ENCODE data around the gene LHFPL3.

Gene LHFPL3

DNA sequence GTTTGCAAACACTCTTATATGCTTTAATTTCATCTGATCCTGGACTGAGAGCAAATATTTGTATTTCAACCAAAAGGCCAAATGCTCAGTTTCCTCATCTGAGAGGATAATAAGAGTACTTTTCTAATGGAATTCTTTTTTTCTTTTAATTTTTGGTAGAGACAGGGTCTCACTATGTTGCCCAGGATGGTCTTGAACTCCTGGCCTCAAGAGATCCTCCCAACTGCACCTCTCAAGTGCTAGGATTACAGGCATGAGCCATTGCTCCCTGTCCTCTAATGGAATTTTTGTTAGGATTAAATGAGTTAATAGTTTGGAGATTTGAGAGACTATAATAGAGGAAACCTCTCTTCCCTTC is 617.2 kb downstream of the LHFPL3 start:
- no peak for DNase-seq

DNA sequence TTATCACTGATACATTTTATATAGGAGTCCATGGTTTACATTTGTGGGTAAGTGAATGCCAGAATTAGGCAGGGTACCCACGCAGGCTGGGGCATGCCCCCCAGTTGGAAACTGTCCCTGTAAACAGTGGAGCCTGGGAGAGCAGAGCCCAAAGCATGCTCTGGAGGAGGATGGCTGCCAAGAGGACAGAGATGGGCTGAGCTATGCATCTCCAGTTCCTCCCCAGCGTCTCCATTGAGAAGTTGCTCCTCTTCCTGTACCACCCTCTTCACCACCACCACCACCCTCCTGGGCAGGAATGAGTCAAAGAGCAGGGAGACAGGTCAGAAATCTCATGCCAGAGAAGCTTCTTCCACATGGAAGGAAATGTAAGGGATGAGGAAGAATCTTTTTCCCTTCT is 617.9 kb downstream of the LHFPL3 start:
- DNase-seq, result no peak

DNA sequence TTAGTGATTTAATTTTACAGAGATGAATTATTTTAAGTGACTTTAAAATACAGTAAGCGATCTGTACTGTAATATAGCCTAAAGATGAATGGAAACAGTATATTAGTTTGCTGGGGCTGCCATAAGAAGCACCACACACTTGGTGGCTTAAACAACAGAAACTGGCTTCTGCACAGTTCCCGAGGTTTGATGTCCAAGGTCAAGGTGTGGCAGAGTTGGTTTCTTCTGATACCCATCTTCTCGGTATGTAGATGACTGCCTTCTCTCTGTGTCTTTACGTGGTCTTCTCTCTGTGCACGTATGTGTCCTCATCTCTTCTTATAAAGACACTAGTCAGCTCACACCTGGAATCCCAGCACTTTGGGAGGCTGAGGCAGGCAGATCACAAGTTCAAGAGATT is 621.6 kb downstream of the LHFPL3 start:
- DNase-seq, result no peak

DNA sequence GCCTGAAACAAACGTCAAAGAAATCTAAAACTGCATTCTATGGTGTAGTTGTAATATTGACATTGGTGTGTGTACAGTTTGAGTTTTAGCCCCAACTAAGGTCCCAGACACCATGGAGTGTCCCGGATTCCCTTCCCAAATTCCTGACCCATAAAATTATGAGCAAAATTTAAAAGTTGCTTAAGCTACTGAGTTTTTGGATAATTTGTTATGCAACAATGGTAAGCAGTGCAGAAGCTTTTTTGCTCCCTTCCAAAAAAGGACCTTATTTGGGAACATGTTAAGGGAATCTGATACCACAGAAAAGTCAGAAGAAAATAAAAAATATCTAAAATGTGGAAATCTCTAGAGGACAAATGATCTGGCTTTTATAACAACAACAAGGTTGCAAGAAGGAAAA is 622.4 kb downstream of the LHFPL3 start:
- no peak for DNase-seq

DNA sequence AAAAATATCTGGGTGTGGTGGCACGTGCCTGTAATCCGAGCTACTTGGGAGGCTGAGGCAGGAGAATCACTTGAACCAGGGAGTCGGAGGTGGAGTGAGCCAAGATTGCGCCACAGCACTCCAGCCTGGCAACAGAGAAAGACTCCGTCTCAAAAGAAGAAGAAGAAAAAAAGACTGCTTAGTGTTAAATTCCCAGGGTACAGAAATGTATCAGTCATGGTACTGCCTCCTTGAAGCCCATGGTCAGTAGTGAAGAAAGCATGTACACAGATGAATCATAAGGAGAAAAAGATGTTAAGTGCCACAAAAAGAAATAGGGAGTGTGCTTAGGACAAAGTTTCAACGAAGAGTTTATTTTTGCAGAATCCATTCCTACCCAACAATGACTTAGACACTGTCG is 623.1 kb downstream of the LHFPL3 start:
- no peak for DNase-seq

DNA sequence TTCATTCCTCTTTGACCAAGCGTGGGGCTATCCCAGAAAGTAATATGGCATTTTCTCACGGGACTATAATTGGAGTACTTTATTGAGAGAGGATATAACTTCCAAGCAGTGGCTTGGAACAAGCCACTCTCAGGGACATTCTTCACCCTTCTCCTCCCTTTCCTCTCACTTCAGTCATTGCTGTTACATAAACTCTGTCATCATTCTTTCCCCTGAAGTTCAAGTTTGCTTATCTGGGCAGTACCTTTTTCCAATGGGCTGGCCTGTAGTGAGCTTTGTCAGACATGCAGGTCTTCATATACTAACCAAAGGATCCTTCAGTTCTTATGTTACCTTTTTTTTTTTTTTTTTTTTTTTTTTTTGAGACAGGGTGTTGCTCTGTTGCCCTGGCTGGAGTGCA is 626.9 kb downstream of the LHFPL3 start:
- DNase-seq, result no peak

All from CD4-positive, alpha-beta T cell treated with Interferon alpha-2 for 1 hour (primary cell).